ENCODE measurements around the gene HTT.
"Not testable (repeated sequence)": the region's sequence is repeated elsewhere in the genome, so short reads cannot be mapped to it uniquely, and the experiment has no call there.

The HTT gene

GRCh38 chr4:3082925-3083515 is 8.5 kb downstream of the HTT start:
- no peak for DNase-seq (ENCODE audit: low spot score)

- no peak for DNase-seq (ENCODE audit: low spot score)
Measured at GRCh38 chr4:3083732-3084131, 9.3 kb downstream of the HTT start.

- no peak for DNase-seq (ENCODE audit: low spot score)
Measured at GRCh38 chr4:3085948-3086670, 11.6 kb downstream of the HTT start.

- no peak for DNase-seq (ENCODE audit: low spot score)
Measured at GRCh38 chr4:3087115-3087797, 12.8 kb downstream of the HTT start.

- no peak for DNase-seq (ENCODE audit: low spot score)
Measured at GRCh38 chr4:3091464-3091863, 17.0 kb downstream of the HTT start.

GRCh38 chr4:3094701-3095100 is 20.2 kb downstream of the HTT start:
- DNase-seq (ENCODE audit: low spot score) = not testable (repeated sequence)

- no peak for DNase-seq (ENCODE audit: low spot score)
Measured at GRCh38 chr4:3096202-3096601, 21.7 kb downstream of the HTT start.

- no peak for DNase-seq (ENCODE audit: low spot score)
Measured at GRCh38 chr4:3098346-3098745, 23.9 kb downstream of the HTT start.

GRCh38 chr4:3106339-3107186 is 32.1 kb downstream of the HTT start:
- DNase-seq (ENCODE audit: low spot score) = peak; percentile 94

GRCh38 chr4:3107271-3107670 is 32.8 kb downstream of the HTT start:
- no peak for DNase-seq (ENCODE audit: low spot score)

- DNase-seq (ENCODE audit: low spot score) = peak; percentile 27
Measured at GRCh38 chr4:3107691-3108121, 33.2 kb downstream of the HTT start.

- peak; percentile 65 for DNase-seq (ENCODE audit: low spot score)
Measured at GRCh38 chr4:3108211-3108610, 33.7 kb downstream of the HTT start.

- peak; percentile 74 for DNase-seq (ENCODE audit: low spot score)
Measured at GRCh38 chr4:3111461-3111860, 37.0 kb downstream of the HTT start.

- DNase-seq (ENCODE audit: low spot score) = no peak
Measured at GRCh38 chr4:3112201-3112600, 37.7 kb downstream of the HTT start.

GRCh38 chr4:3112609-3113469 is 38.4 kb downstream of the HTT start:
- DNase-seq (ENCODE audit: low spot score) = no peak

- no peak for DNase-seq (ENCODE audit: low spot score)
Measured at GRCh38 chr4:3114377-3114776, 39.9 kb downstream of the HTT start.

- no peak for DNase-seq (ENCODE audit: low spot score)
Measured at GRCh38 chr4:3115637-3116270, 41.3 kb downstream of the HTT start.

GRCh38 chr4:3116955-3117354 is 42.5 kb downstream of the HTT start:
- no peak for DNase-seq (ENCODE audit: low spot score)

GRCh38 chr4:3118312-3118711 is 43.8 kb downstream of the HTT start:
- DNase-seq (ENCODE audit: low spot score) = no peak

GRCh38 chr4:3119464-3119863 is 45.0 kb downstream of the HTT start:
- DNase-seq (ENCODE audit: low spot score) = no peak

GRCh38 chr4:3121110-3121509 is 46.6 kb downstream of the HTT start:
- DNase-seq (ENCODE audit: low spot score) = no peak
